HEK293 (cell line): ENCODE measurements around the gene PPCDC.

ENCODE experiments used
- CTCF ChIA-PET: fragments of 350-600 bp; formaldehyde crosslinking; extraction: SDS; loops from one replicate; lab custom pipeline; 2021; ENCODE audit warnings: antibody characterized with exemption; lab: Yijun Ruan, JAX
- POLR2A ChIA-PET: fragments of 300-600 bp; formaldehyde crosslinking; extraction: SDS; loops from one replicate; lab custom pipeline; 2020; ENCODE audit warnings: antibody characterized with exemption, inconsistent platforms; lab: Yijun Ruan, JAX
- H3K27ac ChIP-seq: fragments of 200-500 bp; sonication (Bioruptor generic); 2 replicates; pipeline ENCODE4 v1.5.1; 2014; ENCODE audit warnings: low read depth, low read length, control low read depth, inconsistent platforms; ENCODE audit errors: extremely low read depth
- H3K36me3 ChIP-seq, 2 experiments: fragments of 200-500 bp in 1 of 2; sonication (Bioruptor generic) in 1 of 2; 1 replicate in 1 of 2; 2 replicates in 1 of 2; pipeline ENCODE4 v1.5.1; 2014 to 2017; ENCODE audit warnings: inconsistent platforms in 2 of 2, low read length in 2 of 2; ENCODE audit not compliant: control insufficient read depth in 2 of 2, insufficient read depth in 1 of 2
- H3K4me1 ChIP-seq: fragments of 200-500 bp; sonication (Bioruptor generic); 2 replicates; pipeline ENCODE4 v1.5.1; 2014; ENCODE audit warnings: mild to moderate bottlenecking, low read length, inconsistent platforms; ENCODE audit not compliant: control insufficient read depth, insufficient read depth
- H3K4me3 ChIP-seq: 2 replicates; pipeline ENCODE4 v1.5.1; 2011; ENCODE audit warnings: low read depth, mild to moderate bottlenecking, control low read depth, low read length, moderate library complexity
- H3K9me3 ChIP-seq: fragments of 200-500 bp; sonication (Bioruptor generic); 2 replicates; pipeline ENCODE4 v1.5.1; 2014; ENCODE audit warnings: low read depth, low read length, inconsistent platforms; ENCODE audit not compliant: control insufficient read depth, insufficient read depth
- FEZF1 ChIP-seq: fragments of 450-650 bp; formaldehyde crosslinking; IDR thresholded peaks from 2 replicates; pipeline ENCODE4 v1.5.1; 2016; ENCODE audit warnings: missing biosample characterization, missing genetic modification characterization
- GLI2 ChIP-seq: fragments of 450-650 bp; formaldehyde crosslinking; IDR thresholded peaks from 2 replicates; pipeline ENCODE4; 2017; ENCODE audit warnings: missing biosample characterization, missing genetic modification characterization, low read depth, borderline replicate concordance
- MYNN ChIP-seq: fragments of 450-650 bp; formaldehyde crosslinking; IDR thresholded peaks from 2 replicates; pipeline ENCODE4 v1.5.1; 2016; ENCODE audit warnings: missing biosample characterization, missing genetic modification characterization, borderline replicate concordance
- SP7 ChIP-seq: fragments of 450-650 bp; formaldehyde crosslinking; IDR thresholded peaks from 2 replicates; pipeline ENCODE4 v1.5.1; 2016; ENCODE audit warnings: missing biosample characterization, missing genetic modification characterization
- YY2 ChIP-seq: fragments of 450-650 bp; formaldehyde crosslinking; IDR thresholded peaks from 2 replicates; pipeline ENCODE4 v1.5.1; 2016; ENCODE audit warnings: missing biosample characterization, missing genetic modification characterization
- ZBTB17 ChIP-seq: fragments of 450-650 bp; formaldehyde crosslinking; IDR thresholded peaks from 2 replicates; pipeline ENCODE4 v1.5.1; 2016; ENCODE audit warnings: missing biosample characterization, missing genetic modification characterization
- ZNF10 ChIP-seq: fragments of 450-650 bp; formaldehyde crosslinking; IDR thresholded peaks from 2 replicates; pipeline ENCODE4 v1.5.1; 2017; ENCODE audit warnings: missing biosample characterization, missing genetic modification characterization
- ZNF138 ChIP-seq: fragments of 450-650 bp; formaldehyde crosslinking; IDR thresholded peaks from 2 replicates; pipeline ENCODE4 v1.5.1; 2016; ENCODE audit warnings: missing biosample characterization, missing genetic modification characterization, borderline replicate concordance
- ZNF248 ChIP-seq: fragments of 450-650 bp; formaldehyde crosslinking; IDR thresholded peaks from 2 replicates; pipeline ENCODE4 v1.5.1; 2017; ENCODE audit warnings: missing biosample characterization, missing genetic modification characterization
- ZNF394 ChIP-seq: fragments of 450-650 bp; formaldehyde crosslinking; IDR thresholded peaks from 2 replicates; pipeline ENCODE4 v1.5.1; 2016; ENCODE audit warnings: missing biosample characterization, missing genetic modification characterization, mild to moderate bottlenecking, moderate library complexity, borderline replicate concordance
- ZNF473 ChIP-seq: fragments of 450-650 bp; formaldehyde crosslinking; IDR thresholded peaks from 2 replicates; pipeline ENCODE4 v1.5.1; 2017; ENCODE audit warnings: missing biosample characterization, missing genetic modification characterization
- ZNF530 ChIP-seq: fragments of 450-650 bp; formaldehyde crosslinking; IDR thresholded peaks from 2 replicates; pipeline ENCODE4 v1.5.1; 2016; ENCODE audit warnings: low read depth, missing biosample characterization, missing genetic modification characterization
- ZNF549 ChIP-seq: fragments of 450-650 bp; IDR thresholded peaks from 2 replicates; pipeline ENCODE4 v1.5.1; 2018; ENCODE audit warnings: missing biosample characterization, missing genetic modification characterization, mild to moderate bottlenecking, inconsistent platforms, moderate library complexity
- ZNF596 ChIP-seq: fragments of 450-650 bp; IDR thresholded peaks from 2 replicates; pipeline ENCODE4 v1.5.0; 2018; ENCODE audit warnings: missing biosample characterization, mild to moderate bottlenecking, missing genetic modification characterization, moderate library complexity
- ZNF600 ChIP-seq: fragments of 450-650 bp; formaldehyde crosslinking; IDR thresholded peaks from 2 replicates; pipeline ENCODE4 v1.5.1; 2016; ENCODE audit warnings: missing biosample characterization, missing genetic modification characterization
- ZNF677 ChIP-seq: fragments of 450-650 bp; IDR thresholded peaks from 2 replicates; pipeline ENCODE4 v1.5.0; 2018; ENCODE audit warnings: missing biosample characterization, mild to moderate bottlenecking, missing genetic modification characterization, moderate library complexity
- ZNF76 ChIP-seq: fragments of 450-650 bp; formaldehyde crosslinking; IDR thresholded peaks from 2 replicates; pipeline ENCODE4; 2016; ENCODE audit warnings: low read depth, missing biosample characterization, missing genetic modification characterization, borderline replicate concordance
- ZNF768 ChIP-seq: fragments of 450-650 bp; formaldehyde crosslinking; IDR thresholded peaks from 2 replicates; pipeline ENCODE4 v1.5.1; 2018; ENCODE audit warnings: missing biosample characterization, mild to moderate bottlenecking, missing genetic modification characterization
- ZSCAN30 ChIP-seq: fragments of 450-650 bp; IDR thresholded peaks from 2 replicates; pipeline ENCODE4 v1.5.1; 2018; ENCODE audit warnings: missing biosample characterization, mild to moderate bottlenecking, missing genetic modification characterization, moderate library complexity
- TF ChIP-seq, protein P1 (sequence below): fragments of 450-650 bp; formaldehyde crosslinking; IDR thresholded peaks from 2 replicates; pipeline ENCODE4 v1.5.1; 2016; ENCODE audit warnings: missing biosample characterization, missing genetic modification characterization
- TF ChIP-seq, protein P2 (sequence below): fragments of 450-650 bp; formaldehyde crosslinking; IDR thresholded peaks from 2 replicates; pipeline ENCODE4 v1.5.1; 2016; ENCODE audit warnings: missing biosample characterization, missing genetic modification characterization
- TF ChIP-seq, protein P3 (sequence below): fragments of 450-650 bp; formaldehyde crosslinking; IDR thresholded peaks from 2 replicates; pipeline ENCODE4 v1.5.1; 2016; ENCODE audit warnings: missing biosample characterization, missing genetic modification characterization

PPCDC gene

DNA sequence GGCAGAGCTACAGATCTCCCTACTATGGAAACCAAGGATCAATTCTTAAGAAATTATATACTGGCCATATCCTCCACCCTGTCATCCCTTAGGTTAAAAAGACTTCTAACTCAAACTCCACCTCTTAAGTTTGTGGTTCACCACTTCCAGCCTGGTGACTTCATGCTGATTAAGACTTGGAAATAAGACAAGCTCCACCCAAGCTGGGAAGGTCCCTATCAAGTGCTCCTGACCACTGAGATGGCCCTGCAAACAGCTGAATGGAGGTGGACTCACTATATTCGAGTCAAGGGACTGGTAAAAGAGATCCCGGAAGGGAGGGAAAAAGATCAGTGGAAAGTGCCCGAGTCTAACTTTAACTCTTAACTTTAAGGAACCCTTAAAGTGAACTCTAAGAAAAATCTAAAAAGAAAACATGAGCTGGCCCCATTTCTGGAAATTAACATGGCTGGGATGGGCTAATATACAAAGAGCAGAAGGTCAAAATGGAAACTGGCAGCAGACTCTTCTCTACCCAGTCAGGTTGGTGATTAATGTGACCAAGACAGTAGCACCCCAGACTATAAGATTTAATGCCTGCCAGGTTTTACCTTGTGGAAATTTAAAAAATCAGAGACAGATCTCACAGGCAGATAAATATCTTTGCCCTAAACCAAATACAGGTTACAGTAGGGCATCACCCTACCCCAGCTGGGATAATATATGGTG is 43.9 kb downstream of the PPCDC start:
- POLR2A ChIA-PET = interaction anchor here (1.0 to 3.9 kb wide), 4 partner anchors 23 to 134 kb away, joined by 3 to 15 read pairs (median 4); partner anchors contain the start of genes C15orf39 and PPCDC
- no peak overlapping the region for H3K4me3 ChIP-seq
- peaks cover 17% of the 10 kb centered on the region for H3K4me1 ChIP-seq
- CTCF ChIA-PET = interaction anchor here (0.6 to 1.6 kb wide), 7 partner anchors 10 to 137 kb away, joined by 3 to 9 read pairs (median 3); partner anchors contain the start of gene C15orf39
- no peaks in the 10 kb centered on the region for H3K36me3 ChIP-seq
- H3K9me3 ChIP-seq = no peaks in the 10 kb centered on the region
- no peak overlapping the region for H3K27ac ChIP-seq
- TF ChIP-seq FEZF1 (tag by site-specific recombination) = 0 out of 2 replicates have a peak, but pooled peaks have one; percentile 17
- TF ChIP-seq ZNF768 (tag by site-specific recombination) = no peak
- TF ChIP-seq, protein P1, sequence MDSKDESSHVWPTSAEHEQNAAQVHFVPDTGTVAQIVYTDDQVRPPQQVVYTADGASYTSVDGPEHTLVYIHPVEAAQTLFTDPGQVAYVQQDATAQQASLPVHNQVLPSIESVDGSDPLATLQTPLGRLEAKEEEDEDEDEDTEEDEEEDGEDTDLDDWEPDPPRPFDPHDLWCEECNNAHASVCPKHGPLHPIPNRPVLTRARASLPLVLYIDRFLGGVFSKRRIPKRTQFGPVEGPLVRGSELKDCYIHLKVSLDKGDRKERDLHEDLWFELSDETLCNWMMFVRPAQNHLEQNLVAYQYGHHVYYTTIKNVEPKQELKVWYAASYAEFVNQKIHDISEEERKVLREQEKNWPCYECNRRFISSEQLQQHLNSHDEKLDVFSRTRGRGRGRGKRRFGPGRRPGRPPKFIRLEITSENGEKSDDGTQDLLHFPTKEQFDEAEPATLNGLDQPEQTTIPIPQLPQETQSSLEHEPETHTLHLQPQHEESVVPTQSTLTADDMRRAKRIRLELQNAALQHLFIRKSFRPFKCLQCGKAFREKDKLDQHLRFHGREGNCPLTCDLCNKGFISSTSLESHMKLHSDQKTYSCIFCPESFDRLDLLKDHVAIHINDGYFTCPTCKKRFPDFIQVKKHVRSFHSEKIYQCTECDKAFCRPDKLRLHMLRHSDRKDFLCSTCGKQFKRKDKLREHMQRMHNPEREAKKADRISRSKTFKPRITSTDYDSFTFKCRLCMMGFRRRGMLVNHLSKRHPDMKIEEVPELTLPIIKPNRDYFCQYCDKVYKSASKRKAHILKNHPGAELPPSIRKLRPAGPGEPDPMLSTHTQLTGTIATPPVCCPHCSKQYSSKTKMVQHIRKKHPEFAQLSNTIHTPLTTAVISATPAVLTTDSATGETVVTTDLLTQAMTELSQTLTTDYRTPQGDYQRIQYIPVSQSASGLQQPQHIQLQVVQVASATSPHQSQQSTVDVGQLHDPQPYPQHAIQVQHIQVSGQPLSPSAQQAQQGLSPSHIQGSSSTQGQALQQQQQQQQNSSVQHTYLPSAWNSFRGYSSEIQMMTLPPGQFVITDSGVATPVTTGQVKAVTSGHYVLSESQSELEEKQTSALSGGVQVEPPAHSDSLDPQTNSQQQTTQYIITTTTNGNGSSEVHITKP (tag by site-specific recombination) = 0 out of 2 replicates have a peak, but pooled peaks have one; percentile 17

DNA sequence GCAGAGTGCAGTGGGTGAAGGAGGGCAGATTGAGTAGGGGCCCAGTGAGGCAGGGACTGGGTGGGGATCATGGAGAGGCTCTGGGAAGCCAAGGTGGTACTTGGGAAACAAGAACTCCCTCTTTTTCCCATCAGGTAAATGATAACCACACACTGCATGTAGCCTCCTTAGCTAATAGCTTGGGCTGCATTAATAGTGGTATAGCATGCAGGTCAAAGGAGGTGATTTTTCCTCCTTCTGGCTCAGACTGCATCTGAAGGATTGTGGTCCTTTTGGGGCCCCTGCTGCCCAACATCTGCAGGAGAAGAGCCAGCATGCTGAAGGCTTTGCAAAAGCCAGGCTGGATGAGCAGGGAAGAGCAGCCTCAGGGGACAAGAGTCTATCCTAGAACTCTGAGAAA is 45.4 kb downstream of the PPCDC start:
- H3K36me3 ChIP-seq = no peaks in the 10 kb centered on the region
- TF ChIP-seq, protein P2, sequence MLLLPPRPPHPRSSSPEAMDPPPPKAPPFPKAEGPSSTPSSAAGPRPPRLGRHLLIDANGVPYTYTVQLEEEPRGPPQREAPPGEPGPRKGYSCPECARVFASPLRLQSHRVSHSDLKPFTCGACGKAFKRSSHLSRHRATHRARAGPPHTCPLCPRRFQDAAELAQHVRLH = no peak
- TF ChIP-seq ZBTB17 (tag by site-specific recombination) (no peak), ZNF473 (tag by site-specific recombination) (no peak), YY2 (tag by site-specific recombination) (no peak), ZNF10 (tag by site-specific recombination) (no peak), ZNF138 (tag by site-specific recombination) (no peak), ZSCAN30 (tag by site-specific recombination) (no peak), ZNF600 (no peak), GLI2 (tag by site-specific recombination) (no peak), ZNF394 (tag by site-specific recombination) (no peak), ZNF530 (tag by site-specific recombination) (no peak), ZNF596 (no peak), ZNF549 (tag by site-specific recombination) (no peak), MYNN (no peak), ZNF677 (tag by site-specific recombination) (no peak), ZNF248 (tag by site-specific recombination) (no peak), ZNF76 (tag by site-specific recombination) (no peak), SP7 (tag by site-specific recombination) (no peak)
- TF ChIP-seq, protein P3, sequence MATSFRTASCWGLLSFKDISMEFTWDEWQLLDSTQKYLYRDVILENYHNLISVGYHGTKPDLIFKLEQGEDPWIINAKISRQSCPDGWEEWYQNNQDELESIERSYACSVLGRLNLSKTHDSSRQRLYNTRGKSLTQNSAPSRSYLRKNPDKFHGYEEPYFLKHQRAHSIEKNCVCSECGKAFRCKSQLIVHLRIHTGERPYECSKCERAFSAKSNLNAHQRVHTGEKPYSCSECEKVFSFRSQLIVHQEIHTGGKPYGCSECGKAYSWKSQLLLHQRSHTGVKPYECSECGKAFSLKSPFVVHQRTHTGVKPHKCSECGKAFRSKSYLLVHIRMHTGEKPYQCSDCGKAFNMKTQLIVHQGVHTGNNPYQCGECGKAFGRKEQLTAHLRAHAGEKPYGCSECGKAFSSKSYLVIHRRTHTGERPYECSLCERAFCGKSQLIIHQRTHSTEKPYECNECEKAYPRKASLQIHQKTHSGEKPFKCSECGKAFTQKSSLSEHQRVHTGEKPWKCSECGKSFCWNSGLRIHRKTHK (tag by site-specific recombination) = no peak
- no peak overlapping the region for H3K4me3 ChIP-seq
- ChIA-PET POLR2A (interaction anchor here (0.6 to 3.9 kb wide), 2 partner anchors 133 to 390 kb away, joined by 7 to 15 read pairs; partner anchors contain the start of gene C15orf39), CTCF (interaction anchor here (0.7 kb wide), 1 partner anchor 44 kb away, joined by 3 read pairs; no protein-coding TSS in a partner anchor)
- H3K27ac ChIP-seq = no peak overlapping the region
- H3K4me1 ChIP-seq = peaks cover 17% of the 10 kb centered on the region
- H3K9me3 ChIP-seq = no peaks in the 10 kb centered on the region
